ENCODE measurements around the gene REXO2.

GRCh38 chr11:114472661-114473060, 33.4 kb downstream of the REXO2 start:
- no peak for TF ChIP-seq CTCF (conservative IDR thresholded peaks at IDR 0.05; ENCODE audit: low read length)
- no peak for TF ChIP-seq EZH2phosphoT487 (IDR thresholded peaks at IDR 0.05; ENCODE audit: borderline replicate concordance, low read depth, low read length)
